GM03348 (cell line): ENCODE results near the gene CCRL2.
"Not testable (repeated sequence)": the region's sequence is repeated elsewhere in the genome, so short reads cannot be mapped to it uniquely, and the experiment has no call there.

Experiments used
- DNase-seq: peaks from one replicate; pipeline ENCODE4 v3.0.0; 2012; ENCODE audit warnings: low spot score

Gene CCRL2

DNA sequence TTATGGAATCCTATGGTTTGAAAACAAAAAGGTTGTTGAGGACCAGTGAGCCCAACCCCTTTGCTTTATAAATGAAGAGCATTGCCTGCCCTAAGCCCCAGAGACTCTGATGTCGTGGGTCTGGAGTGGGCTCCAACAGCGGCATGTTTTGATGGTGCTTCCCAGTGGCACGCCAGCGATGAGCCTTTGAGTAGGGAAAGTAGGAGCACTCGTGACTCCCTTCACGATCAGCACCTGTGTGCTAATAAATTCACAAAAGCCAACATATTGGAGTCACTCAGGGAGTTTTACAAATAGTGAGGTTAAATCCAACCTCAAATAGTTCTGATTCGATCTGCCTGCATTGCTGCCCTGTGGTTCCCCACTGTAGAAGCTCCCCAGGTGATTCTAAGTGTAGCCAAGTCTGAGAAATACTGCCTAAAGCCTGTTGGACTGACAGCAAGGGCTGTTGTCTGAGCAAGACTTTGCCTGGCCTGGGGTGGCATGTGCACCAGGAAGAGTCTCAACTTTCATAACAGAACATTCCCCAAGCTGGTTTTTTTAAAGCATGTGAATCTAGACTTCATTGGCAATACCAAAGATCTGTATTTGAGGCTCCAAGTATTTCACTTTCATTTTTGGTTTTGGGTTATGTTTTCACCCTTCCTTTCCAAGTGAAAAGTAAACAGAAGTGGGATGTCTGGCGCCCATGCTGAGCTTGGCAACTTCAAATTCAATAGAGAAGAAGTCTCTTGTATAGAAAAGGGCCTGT, 26.4 kb upstream of the CCRL2 start:
- no peak for DNase-seq

DNA sequence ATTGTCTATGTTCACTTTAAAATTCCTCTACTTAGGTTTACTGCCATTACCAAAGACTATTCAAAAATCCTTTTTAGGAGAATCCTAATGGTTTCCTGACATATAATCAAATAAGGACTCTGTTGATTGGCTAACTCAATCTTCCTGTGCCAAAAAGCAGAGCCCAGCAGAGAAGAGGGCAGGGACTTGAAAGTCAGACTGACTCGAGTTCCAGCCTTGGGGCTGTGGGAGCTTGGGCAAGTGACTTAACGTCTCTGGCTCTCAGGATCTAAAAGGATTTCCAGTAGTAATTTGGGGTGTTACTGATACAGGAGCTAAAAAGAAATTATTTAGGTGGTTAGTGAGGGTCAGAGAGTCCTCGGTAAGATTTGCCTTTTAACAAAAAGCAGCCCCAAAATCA, 25.4 kb upstream of the CCRL2 start:
- DNase-seq = no peak

DNA sequence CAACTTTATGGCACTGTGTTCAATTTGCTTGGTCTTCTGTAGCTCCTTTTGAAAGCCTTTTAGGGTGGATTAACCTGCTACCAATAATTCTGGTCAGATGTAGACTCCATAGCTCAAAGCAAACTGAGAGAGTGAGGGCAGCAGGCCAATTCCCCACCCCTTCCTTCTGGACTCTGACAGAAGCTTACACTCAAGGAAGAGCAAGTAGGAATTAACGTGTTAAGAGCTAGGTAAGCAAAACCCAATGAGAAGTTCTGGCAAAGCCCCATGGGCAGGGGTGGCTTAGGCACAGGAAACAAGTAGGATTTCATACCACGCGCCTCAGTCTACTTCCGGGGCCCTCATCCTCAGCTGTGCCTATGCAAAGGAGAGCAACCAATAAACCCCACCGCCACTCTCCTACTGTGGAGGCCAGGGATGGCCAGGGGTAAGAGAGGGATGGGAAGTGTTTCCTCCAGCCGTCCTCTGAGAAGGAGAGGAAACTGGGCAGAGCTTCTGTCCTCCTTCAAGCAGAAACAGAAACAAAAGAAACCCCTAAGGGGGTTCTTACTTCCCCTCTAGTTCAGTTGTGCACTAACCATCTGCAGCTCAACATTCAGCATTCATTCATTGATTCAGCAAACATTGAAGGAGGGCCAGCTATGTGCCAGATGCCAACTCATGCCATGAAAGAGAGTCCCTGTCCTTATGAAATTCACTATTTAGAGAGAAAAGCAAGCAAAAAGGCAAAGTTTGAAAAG, 23.7 kb upstream of the CCRL2 start:
- DNase-seq = no peak

DNA sequence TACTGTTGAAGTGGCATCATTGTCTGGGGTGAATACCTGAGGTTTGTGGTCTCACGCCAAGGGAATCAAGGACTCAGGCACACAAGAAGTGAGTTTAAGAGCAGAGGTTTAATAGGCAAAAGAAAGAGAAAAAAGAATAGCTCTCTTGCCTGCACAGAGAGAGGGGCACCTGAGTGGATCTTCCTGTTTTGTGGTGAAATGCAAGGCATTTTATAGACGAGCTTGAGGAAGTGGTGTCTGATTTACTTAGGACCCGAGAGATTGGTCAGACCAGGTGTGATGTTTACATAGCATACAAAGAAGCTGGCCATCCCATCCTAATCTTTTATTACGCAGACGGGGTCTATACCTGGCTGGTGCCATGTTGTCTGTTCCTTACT, 23.1 kb upstream of the CCRL2 start:
- no peak for DNase-seq

DNA sequence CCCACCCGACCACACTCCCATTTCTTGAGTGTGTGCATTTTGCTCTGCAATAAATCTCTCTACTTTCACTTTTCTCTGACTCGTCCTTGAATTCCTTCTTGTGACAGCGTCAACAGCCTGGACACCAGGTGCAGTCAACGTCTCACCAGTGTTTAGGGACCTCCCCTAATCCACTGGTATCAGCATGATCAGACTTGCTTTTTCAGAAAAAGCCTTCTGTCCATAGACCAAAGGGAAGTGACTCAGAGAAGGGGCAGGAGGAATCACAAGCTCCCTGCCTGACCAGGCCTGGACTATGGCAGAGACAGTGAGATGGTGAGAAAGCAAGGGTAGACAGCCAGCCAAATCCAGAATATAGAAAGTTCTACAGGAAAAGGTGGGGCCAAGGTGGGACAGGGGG, 20.9 kb upstream of the CCRL2 start:
- DNase-seq = no peak

DNA sequence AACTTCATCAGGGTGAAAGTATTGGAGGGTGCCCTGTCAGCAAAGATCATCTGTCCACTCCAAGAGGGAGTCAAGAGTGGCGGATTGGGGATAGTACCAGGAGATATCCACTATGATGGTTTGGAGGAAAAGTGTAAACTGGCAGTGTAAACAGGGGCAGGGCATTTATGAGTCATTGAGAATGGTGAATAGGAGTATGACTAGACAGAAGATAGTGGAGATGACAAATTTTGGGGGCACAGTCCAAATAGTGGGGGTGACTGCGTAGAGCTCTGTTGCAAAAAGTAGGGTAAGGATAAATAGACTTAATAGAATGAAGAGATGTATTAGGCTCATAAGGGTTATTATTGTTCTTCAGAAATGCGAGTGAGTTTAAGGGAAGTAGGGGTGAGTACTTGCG, 18.2 kb upstream of the CCRL2 start:
- not testable (repeated sequence) for DNase-seq

DNA sequence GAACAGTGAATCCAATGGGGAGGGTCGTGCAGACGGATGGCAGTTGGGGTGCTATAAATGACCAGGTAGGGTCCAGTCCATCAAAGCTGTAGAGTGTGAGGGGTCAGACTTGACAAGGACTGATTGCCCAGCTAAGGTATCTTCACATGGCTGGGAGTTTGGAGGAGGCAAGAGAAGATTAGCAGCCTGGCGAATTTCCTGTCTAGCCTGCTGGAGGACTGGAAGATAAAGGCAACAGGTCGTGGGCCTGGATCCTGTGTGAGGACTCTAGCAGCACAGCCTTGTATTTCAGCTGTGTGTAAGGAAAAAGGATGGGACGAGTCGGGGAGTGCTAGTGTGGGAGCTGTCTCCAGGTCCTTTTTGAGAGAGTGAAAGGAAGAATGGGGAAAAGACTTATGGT, 17.8 kb upstream of the CCRL2 start:
- no peak for DNase-seq

DNA sequence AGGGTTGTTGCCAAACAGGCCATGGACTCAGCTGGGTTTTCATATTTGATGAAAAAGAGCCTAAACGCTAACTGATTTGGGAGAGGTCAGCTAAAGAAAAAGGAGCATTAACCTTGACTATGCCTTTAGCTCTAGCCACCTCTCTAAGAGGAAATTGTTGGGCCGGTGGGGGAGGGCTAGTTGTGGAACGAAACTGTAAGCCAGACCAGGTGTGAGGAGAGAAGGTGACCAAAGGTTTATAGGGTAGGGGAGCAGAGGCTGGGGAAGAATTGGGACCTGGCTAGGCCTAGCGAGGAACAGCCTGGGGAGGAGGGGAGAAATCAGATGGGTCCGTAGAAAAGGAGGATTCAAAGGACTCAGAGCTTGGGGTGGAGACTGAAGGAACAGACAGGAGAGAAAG, 15.5 kb upstream of the CCRL2 start:
- not testable (repeated sequence) for DNase-seq

DNA sequence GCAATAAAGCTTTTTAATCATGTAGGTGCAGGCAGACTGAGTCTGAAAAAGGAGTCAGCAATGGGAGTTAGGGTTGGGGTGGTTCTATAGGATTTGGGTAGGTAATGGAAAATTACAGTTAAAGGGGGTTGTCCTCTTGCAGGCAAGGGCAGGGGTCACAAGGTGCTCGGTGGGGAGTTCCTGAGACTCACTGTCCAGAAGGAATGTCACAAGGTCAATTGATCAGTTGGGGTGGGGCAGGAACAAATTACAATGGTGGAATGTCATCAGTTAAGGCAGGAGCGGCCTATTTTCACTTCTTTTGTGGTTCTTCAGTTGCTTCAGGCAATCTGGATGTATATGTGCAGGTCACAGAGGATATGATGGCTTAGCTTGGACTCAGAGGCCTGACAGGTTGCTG, 14.0 kb upstream of the CCRL2 start:
- DNase-seq = no peak

DNA sequence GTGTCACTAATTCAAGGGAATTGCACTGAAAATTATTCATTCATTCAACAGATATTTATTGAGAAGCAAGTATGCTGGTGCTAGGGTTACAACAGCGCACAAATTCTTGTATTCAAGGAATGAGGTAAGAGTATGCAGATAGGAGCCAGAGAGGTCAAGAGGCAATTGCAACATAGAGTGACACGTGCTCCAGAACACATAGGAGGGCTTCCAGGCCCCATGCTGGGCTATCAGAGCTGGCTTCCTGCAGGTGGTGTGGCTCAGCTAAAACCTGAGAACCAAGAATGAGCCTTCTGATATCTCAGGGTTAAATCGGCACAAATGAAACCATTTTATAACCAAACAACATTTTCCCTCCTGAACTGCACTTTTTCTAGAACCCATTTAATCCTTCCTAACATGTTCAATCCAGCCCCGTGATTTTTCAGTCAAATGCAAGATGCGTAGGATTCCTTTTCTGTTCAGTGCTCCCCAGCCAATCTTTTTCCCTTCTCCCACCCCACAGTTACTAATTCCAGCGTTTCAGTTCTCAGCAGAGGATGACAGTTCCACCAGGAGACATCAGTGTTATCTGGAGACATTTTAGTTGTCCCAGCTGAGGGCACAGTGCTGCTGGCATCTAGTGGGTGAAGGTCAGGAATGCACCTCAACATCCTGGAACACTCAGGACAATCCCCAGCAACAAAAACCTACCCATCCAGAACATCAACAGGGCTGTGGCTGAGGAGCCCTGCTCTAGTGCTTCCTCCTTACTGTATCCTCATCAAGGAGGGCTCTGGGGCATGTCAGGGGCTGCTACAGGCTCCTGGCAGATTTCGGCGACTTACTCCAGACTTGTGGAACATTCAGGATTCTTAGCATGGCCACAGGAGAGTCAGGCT, 13.3 kb upstream of the CCRL2 start:
- DNase-seq = no peak

DNA sequence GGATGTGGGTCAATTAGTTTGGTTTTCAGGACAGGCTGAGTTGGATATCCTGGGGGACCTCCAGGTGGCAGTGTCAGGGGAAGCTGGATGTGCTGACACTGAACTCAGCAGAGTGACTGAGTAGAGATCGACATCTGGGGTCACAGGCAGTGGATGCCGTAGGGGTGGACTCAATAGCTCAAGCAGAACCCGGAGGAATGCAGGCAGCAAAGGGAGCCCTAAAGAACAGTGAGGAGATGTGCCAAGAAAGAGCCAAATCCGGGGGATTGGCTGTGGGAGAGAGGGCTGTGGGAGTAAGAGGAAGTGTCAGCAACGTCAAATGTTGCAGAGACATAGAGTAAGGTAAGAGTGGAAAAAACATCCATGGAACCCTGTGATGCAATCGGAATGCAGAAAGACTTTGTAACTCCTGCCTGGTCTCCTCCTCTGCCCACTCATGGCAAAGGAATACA, 11.8 kb upstream of the CCRL2 start:
- peak; percentile 27 for DNase-seq

DNA sequence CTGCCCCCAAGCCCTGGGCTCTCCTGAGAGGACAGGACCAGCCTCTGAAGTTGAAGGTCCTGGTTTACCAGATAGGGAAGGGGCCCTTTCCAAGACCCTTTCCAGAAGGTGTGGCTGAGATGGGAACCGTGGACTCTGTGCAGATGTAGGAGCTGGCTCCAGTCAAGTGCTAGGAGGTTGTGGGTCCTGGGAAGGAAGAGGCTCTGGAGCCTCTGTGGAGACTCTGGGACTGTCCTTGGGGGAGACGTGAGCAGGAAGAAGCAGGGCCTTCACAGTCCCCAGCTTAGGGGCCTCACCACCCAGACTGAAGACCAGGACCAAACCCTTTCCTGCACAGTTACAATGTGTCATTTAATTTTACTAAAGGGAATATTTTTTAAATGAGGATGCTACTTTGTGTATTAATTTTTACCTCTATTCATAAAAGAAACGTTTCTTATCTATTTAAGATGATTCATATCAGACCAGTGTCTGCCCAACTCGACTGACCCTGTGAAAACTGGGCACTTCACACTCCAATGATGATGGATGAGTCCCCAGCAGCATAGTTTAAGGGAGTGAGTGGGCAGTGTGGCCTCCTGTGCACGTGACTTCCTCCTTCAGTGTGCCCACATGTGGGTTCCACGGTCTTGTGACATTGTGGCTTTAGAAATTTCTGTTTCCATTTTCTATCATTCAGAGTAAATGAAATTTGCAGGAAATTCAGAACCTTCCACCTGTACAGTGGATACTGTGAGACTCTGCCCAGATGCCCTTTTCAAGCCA, 11.1 kb upstream of the CCRL2 start:
- no peak for DNase-seq

DNA sequence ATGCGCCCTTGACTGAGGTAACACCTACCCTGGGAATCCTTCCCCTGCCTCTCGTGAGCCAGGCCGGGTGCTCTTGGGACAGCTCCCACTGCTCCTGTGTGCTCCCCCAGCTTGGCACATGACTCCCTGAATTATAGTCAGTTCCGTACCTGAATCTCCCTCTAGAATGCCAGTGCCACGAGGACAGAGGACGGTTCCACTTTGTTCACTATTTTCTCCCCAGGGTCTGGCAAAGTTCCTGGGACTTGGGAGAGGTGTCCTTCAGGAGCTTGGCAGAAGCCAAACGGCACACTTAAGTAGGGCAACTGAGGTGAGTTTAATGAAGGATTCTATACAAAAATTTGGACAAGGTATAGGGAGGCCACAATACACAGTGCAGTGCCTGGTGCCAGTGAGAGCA, 9.9 kb upstream of the CCRL2 start:
- no peak for DNase-seq

DNA sequence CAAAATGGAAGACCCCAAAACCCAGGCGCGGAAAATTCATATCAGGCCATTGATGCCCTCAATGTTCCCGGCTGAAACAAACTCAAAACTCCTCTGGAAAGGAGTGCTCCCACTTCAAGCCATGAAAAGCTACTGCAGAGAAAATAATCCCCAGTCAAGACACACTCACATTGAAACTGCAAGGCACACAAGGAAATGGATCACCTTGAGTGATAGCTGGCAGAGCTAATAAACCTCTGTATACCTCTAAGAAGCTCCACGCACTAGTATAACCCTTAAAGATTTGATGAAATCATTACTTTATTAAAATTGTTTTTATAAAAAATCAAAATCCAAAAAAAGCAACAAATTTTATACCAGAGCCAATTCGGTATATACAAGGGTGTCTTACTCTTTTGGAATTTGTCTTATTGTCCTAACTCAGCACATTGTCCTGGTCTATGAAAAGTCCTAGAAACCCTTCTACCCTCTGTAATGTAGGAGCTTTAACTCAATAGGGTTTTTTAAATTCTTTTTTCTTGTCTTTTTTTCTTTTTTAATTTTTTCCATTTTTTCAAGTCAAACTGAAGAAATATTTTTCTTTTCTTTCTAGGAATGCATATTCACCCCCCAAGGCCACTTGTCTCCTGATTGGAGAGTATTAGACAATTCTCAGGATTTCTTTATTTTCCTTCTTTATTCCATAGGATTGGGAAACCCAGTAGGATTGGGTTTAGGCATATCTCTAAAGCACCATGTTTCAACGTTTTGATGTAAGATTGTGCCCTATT, 8.7 kb upstream of the CCRL2 start:
- DNase-seq = no peak

DNA sequence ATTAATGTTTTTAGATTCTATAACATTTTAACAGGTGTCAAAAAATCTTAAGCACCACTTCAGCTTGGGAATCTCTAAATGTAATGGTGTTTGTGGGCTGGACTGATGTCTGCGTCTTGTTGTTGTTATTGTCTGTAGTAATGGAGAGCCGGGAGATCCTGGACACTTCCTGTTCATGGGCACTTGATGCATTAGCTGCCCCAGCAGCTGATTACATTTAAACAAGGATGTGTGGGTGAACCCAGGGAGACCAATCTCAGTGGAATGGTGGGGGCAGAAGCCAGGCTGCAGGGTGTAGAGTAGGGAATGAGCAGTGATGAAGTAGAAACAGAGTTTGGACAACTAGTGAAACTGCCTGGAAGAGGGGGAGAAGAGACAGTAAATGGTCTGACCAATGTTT, 8.0 kb upstream of the CCRL2 start:
- DNase-seq = no peak

DNA sequence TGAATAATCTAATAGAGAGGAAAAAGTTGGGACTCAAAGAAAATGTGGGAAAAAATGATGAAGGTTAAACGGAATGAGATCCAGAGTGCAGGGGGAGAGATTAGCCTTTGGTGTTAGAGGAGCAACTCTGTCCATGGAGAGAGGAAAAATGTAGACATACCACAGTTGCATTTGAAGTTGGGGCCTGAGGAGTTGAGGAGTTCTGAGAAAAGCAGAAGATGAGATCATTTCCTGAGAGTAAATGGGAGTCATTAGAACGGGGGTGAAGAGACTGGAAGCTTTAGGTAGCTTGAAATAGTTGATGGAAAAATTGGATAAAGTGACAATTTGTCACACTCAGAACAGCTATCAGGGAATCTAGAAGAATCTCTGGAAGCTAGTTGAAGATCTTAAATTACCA, 7.5 kb upstream of the CCRL2 start:
- no peak for DNase-seq

DNA sequence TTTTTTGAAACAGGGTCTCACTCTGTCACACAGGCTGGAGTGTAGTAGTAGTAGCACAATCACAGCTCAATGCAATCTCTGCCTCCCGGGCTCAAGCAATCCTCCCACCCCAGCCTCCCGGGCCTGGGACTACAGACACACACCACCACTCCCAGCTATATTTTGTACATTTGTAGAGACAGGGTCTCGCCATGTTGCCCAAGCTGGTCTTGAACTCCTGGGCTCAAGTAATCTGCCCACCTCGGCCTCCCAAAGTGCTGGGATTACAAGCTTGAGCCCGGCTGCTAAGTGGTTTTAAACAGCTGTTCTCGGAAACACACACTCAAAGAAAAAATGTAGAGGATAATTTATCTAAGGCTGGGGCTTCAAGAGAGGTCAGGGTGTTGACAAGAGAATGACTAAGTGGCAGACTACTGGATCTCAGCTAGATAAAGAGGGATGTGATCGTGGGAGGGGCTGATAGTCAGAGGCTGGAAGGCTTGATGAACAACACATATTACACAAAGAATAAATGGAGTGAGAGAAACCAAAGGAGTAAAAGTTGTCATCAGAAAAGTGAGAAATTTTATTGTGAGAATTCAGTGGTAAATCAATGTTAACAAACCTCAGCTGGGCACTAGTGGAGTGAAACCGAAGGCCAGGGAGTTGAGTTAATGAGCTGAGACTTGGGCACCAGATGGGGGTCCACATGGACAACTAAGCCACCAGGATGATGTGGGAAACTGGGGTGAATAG, 6.9 kb upstream of the CCRL2 start:
- DNase-seq = peak; percentile 33

DNA sequence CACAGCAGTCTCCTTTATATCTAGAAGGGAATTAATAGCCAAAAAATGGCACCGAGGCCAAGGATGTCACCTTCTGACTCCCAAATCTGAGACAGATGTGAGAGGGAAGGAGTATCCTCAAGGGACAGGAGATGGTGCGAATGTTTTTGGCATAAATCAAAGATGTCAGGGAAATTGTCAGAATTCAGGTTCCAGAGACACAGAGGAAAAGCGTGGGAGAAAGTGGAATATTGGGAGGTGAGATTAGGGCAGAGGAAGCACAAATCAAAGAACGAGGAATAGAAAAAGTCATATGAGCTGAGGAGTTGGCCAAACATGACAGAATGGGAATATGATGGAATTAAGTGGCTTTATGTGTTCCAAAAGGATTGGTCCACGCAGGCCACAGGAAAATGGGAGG, 6.2 kb upstream of the CCRL2 start:
- DNase-seq = no peak

DNA sequence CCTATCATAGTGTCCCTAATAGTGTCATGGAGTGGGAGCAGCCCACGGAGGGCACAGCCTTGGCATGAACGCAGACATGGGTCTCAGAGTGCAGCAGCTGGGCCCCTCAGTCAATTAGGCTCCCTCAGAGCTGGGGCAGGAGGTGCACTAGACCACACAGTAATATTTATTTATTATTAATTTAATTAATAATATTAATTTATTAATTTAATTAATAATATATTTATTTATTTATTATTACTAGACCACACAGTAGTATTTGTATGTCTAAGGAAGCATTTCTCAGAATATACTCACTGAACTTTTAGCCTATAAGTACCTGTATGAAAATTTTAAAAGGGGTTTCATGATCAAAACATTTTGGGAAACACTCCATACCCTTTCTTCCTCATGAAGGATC, 5.5 kb upstream of the CCRL2 start:
- DNase-seq = no peak

DNA sequence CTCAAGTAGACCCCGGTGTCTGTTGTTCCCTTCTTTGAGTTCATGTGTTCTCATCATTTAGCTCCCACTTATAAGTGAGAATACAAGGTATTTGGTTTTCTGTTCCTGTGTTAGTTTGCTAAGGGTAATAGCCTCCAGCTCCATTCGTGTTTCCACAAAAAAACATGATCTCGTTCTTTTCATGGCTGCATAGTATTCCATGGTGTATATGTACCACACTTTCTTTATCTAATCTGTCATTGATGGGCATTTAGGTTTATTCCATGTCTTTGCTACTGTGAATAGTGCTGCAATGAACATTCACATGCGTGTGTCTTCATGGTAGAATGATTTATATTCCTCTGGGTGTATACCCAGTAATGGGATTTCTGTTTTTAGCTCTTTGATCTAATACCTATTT, 4.2 kb upstream of the CCRL2 start:
- not testable (repeated sequence) for DNase-seq
